GM23338 (cell line): Measurements from ENCODE around the gene CRTC1. TPM values are rescaled to one million over a fixed set of nuclear protein-coding genes. Genes with fewer than 3 reads are reported as not detected.

Experiments used
- ATAC-seq: fragments of 200-7000 bp; cut with Tn5 transposase; 3 replicates; pipeline ENCODE4 v1.9.1; 2020
- DNase-seq: peaks from one replicate; pipeline ENCODE4 v3.0.0-alpha.2; 2015; ENCODE audit warnings: low spot score
- H2AFZ ChIP-seq: fragments of 200-600 bp; sonication (generic); 2 replicates; pipeline ENCODE4 v1.8.0; 2016; ENCODE audit warnings: antibody characterized with exemption, mild to moderate bottlenecking, moderate library complexity
- H3F3A ChIP-seq: fragments of 200-600 bp; sonication (generic); replicated peaks from 2 replicates; pipeline ENCODE4 v1.8.0; 2017; ENCODE audit warnings: antibody characterized with exemption, mixed run types, low read depth
- H3K27ac ChIP-seq: fragments of 200-600 bp; sonication (generic); 2 replicates; pipeline ENCODE4 v1.6.1; 2016; ENCODE audit warnings: low read depth
- H3K27me3 ChIP-seq: fragments of 200-600 bp; sonication (generic); 2 replicates; pipeline ENCODE4 v1.8.0; 2016; ENCODE audit warnings: mild to moderate bottlenecking, mixed run types, moderate library complexity; ENCODE audit not compliant: insufficient read depth
- H3K36me3 ChIP-seq: fragments of 200-600 bp; sonication (generic); 2 replicates; pipeline ENCODE4 v1.8.0; 2016; ENCODE audit warnings: mild to moderate bottlenecking; ENCODE audit not compliant: insufficient read depth
- H3K4me1 ChIP-seq: fragments of 200-600 bp; sonication (generic); 2 replicates; pipeline ENCODE4 v1.8.0; 2016; ENCODE audit warnings: mild to moderate bottlenecking, moderate library complexity; ENCODE audit not compliant: insufficient read depth
- H3K4me2 ChIP-seq: fragments of 200-600 bp; sonication (generic); 2 replicates; pipeline ENCODE4 v1.7.1; 2017; ENCODE audit warnings: mixed run types
- H3K4me3 ChIP-seq: fragments of 200-600 bp; sonication (generic); 2 replicates; pipeline ENCODE4 v1.6.1; 2016; ENCODE audit warnings: mixed run types
- H3K79me2 ChIP-seq: fragments of 200-600 bp; sonication (generic); replicated peaks from 2 replicates; pipeline ENCODE4 v1.8.0; 2017; ENCODE audit warnings: mild to moderate bottlenecking; ENCODE audit not compliant: insufficient read depth
- H3K9me2 ChIP-seq: fragments of 200-600 bp; sonication (generic); 2 replicates; pipeline ENCODE4 v1.8.0; 2017; ENCODE audit not compliant: insufficient read depth
- H4K20me1 ChIP-seq: fragments of 200-600 bp; sonication (generic); replicated peaks from 2 replicates; pipeline ENCODE4 v1.8.0; 2017; ENCODE audit warnings: mild to moderate bottlenecking; ENCODE audit not compliant: insufficient read depth
- H3K27ac Mint-ChIP-seq: 2 replicates; pipeline ENCODE4 v1.8.0; 2020; ENCODE audit warnings: inconsistent platforms, mild to moderate bottlenecking, moderate library complexity, mixed read lengths
- H3K27me3 Mint-ChIP-seq: 3 replicates; pipeline ENCODE4 v1.8.0; 2022; ENCODE audit warnings: low read depth, mild to moderate bottlenecking, moderate library complexity, mixed read lengths, inconsistent platforms; ENCODE audit not compliant: insufficient read depth, poor library complexity
- H3K36me3 Mint-ChIP-seq: 3 replicates; pipeline ENCODE4 v1.8.0; 2021; ENCODE audit warnings: low read depth, mild to moderate bottlenecking, inconsistent platforms, moderate library complexity, mixed read lengths
- H3K4me1 Mint-ChIP-seq: 3 replicates; pipeline ENCODE4 v1.8.0; 2020; ENCODE audit warnings: mild to moderate bottlenecking, inconsistent platforms, mixed read lengths
- H3K4me3 Mint-ChIP-seq: 3 replicates; pipeline ENCODE4 v1.8.0; 2021; ENCODE audit warnings: moderate library complexity, mild to moderate bottlenecking, inconsistent platforms, mixed read lengths
- H3K9me3 Mint-ChIP-seq: 3 replicates; pipeline ENCODE4 v1.8.0; 2020; ENCODE audit warnings: moderate library complexity, mild to moderate bottlenecking, inconsistent platforms, mixed read lengths
- CREB1 ChIP-seq: fragments of 250-450 bp; sonication (Bioruptor Pico); IDR thresholded peaks from 2 replicates; pipeline ENCODE4 v1.5.0; 2020; ENCODE audit warnings: low read depth, mild to moderate bottlenecking, moderate library complexity
- CTCF ChIP-seq, 2 experiments: fragments of 200-600 bp in 1 of 2; sonication (generic) in 1 of 2; conservative IDR thresholded peaks; 2 replicates each; pipeline versions ENCODE4 v1.5.1 to v1.6.1; 2016 to 2017; ENCODE audit warnings: antibody characterized with exemption in 2 of 2, low read depth in 2 of 2, mild to moderate bottlenecking in 2 of 2, moderate library complexity in 1 of 2
- ETS1 ChIP-seq: IDR thresholded peaks from 2 replicates; pipeline ENCODE4 v1.6.1; 2016; ENCODE audit warnings: antibody characterized with exemption
- EZH2 ChIP-seq: fragments of 200-600 bp; sonication (generic); IDR thresholded peaks from one replicate; pipeline ENCODE4 v1.8.0; 2017; ENCODE audit warnings: antibody characterized with exemption, mild to moderate bottlenecking, low read depth; ENCODE audit not compliant: unreplicated experiment
- EZH2phosphoT487 ChIP-seq: fragments of 200-600 bp; sonication (generic); IDR thresholded peaks from one replicate; pipeline ENCODE4 v1.8.1; 2018; ENCODE audit warnings: antibody characterized with exemption; ENCODE audit not compliant: unreplicated experiment
- JUNB ChIP-seq: IDR thresholded peaks from one replicate; pipeline ENCODE4 v1.6.1; 2016; ENCODE audit warnings: antibody characterized with exemption; ENCODE audit not compliant: unreplicated experiment
- POLR2AphosphoS5 ChIP-seq: IDR thresholded peaks from 2 replicates; pipeline ENCODE4 v1.6.1; 2016; ENCODE audit warnings: antibody characterized with exemption, low read depth
- REST ChIP-seq: IDR thresholded peaks from one replicate; pipeline ENCODE4 v1.6.1; 2018; ENCODE audit warnings: antibody characterized with exemption; ENCODE audit not compliant: unreplicated experiment
- STAT1 ChIP-seq: IDR thresholded peaks from one replicate; pipeline ENCODE4 v1.6.1; 2016; ENCODE audit warnings: antibody characterized with exemption; ENCODE audit not compliant: unreplicated experiment
- ZNF114 ChIP-seq: fragments of 250-450 bp; sonication (Bioruptor Pico); IDR thresholded peaks from 2 replicates; pipeline ENCODE4 v1.5.0; 2020; ENCODE audit warnings: mild to moderate bottlenecking, moderate library complexity
- ZNF462 ChIP-seq: fragments of 250-450 bp; sonication (Bioruptor Pico); IDR thresholded peaks from 2 replicates; pipeline ENCODE4 v1.5.0; 2020; ENCODE audit warnings: mild to moderate bottlenecking, moderate library complexity
- polyA plus RNA-seq: library from polyadenylated mRNA; unstranded; fragments of >200 nt; fragmentation: Nextera tagmentation; extraction: Ambion mirVana; gene quantifications from 2 replicates; pipeline ENCODE4 v1.2.1, GENCODE V29; 2016
- total RNA-seq: library from RNA; depleted of rRNA; stranded (reverse); fragments of >200 nt; shearing (Covaris generic); gene quantifications from 2 replicates; pipeline ENCODE4 v1.2.3, GENCODE V29; 2014

The CRTC1 gene
- total and polyA plus RNA-seq, 2 experiments from 2014 or later, result 5.4 to 8.4 TPM

- TF ChIP-seq CTCF (conservative IDR thresholded peaks at IDR 0.05; ENCODE audit: low read depth in 2 of 2), result no peak
- TF ChIP-seq POLR2AphosphoS5, result no peak
- no peak for TF ChIP-seq EZH2phosphoT487
- TF ChIP-seq ETS1, result no peak
- TF ChIP-seq STAT1, result no peak
- TF ChIP-seq CREB1 (CRISPR knock-in tag), result no peak
- TF ChIP-seq JUNB, result no peak
- no peak for TF ChIP-seq EZH2
Measured at GRCh38 chr19:18799389-18799970, 116.0 kb downstream of the CRTC1 start (continued).

- Histone ChIP-seq H3K36me3 (no peaks in the 10 kb centered on the region), H3K27ac (no peak overlapping the region), H3K4me1 (no peaks in the 10 kb centered on the region), H4K20me1 (no peaks in the 10 kb centered on the region), H3K9me2 (no peaks in the 10 kb centered on the region), H2AFZ (no peak overlapping the region), H3K4me3 (no peak overlapping the region), H3K79me2 (no peaks in the 10 kb centered on the region), H3K27me3 (peaks cover 67% of the 10 kb centered on the region), H3F3A (no peaks in the 10 kb centered on the region), H3K4me2 (no peak overlapping the region)
- no peak for ATAC-seq
- no peak overlapping the region for H3K4me3 Mint-ChIP-seq
- no peaks in the 10 kb centered on the region for H3K4me1 Mint-ChIP-seq
- H3K36me3 Mint-ChIP-seq, result no peaks in the 10 kb centered on the region
- no peak overlapping the region for H3K27ac Mint-ChIP-seq
- peaks cover 38% of the 10 kb centered on the region for H3K27me3 Mint-ChIP-seq
- no peak for DNase-seq
- H3K9me3 Mint-ChIP-seq, result peaks cover 3% of the 10 kb centered on the region
- TF ChIP-seq ZNF114 (no peak), EZH2 (no peak), STAT1 (no peak), CREB1 (CRISPR knock-in tag) (no peak), ZNF462 (no peak), REST (no peak), EZH2phosphoT487 (no peak), POLR2AphosphoS5 (no peak)
Measured at GRCh38 chr19:18800079-18800478, 116.6 kb downstream of the CRTC1 start.
